HepG2 (cell line): ENCODE measurements around the gene IFNA2. TPM values are rescaled to one million over a fixed set of nuclear protein-coding genes. Genes with fewer than 3 reads are reported as not detected.

ENCODE experiments used
- ATAC-seq: fragments of 200-7000 bp; cut with Tn5 transposase; 3 replicates; pipeline ENCODE4 v1.9.1; 2020; ENCODE audit warnings: mild to moderate bottlenecking, moderate library complexity
- BruUV-seq: library from RNA; stranded (reverse); fragments of 400-500 nt; replicated peaks from 2 replicates; lab custom pipeline; 2021; lab: Mats Ljungman, UMichigan
- CTCF ChIA-PET: fragments of 300-600 bp; formaldehyde crosslinking; extraction: SDS; loops from one replicate; lab custom pipeline; 2021; ENCODE audit warnings: low total read pairs, inconsistent platforms, low intra/inter-chr PET ratio; lab: Yijun Ruan, JAX
- POLR2A ChIA-PET: fragments of 350-600 bp; sonication (Branson Sonifier 250); formaldehyde crosslinking; loops from one replicate; lab custom pipeline; 2020; ENCODE audit warnings: antibody characterized with exemption, inconsistent platforms; lab: Yijun Ruan, JAX
- DNase-seq: peaks from one replicate; pipeline ENCODE4 v3.0.0-alpha.2; 2015; ENCODE audit warnings: low spot score
- FAIRE-seq: peaks from 3 replicates; lab custom pipeline; 2011; peaks lifted over from hg19 to GRCh38; lab: Jason Lieb, UNC
- H2AFZ ChIP-seq: one replicate; pipeline ENCODE4 v1.6.1; 2011; ENCODE audit warnings: low read length, inconsistent platforms
- H3K27ac ChIP-seq: fragments of 300-600 bp; 3 replicates; pipeline ENCODE4 v1.8.0; 2011; ENCODE audit warnings: mixed run types, mild to moderate bottlenecking, mixed read lengths, low read length, inconsistent platforms; ENCODE audit not compliant: insufficient read depth; ENCODE audit errors: extremely low read length
- H3K27me3 ChIP-seq, 2 experiments: fragments of 200-600 bp in 1 of 2; 2 replicates in 1 of 2; 3 replicates in 1 of 2; pipeline versions ENCODE4 v1.6.0 to v1.8.0; 2011; ENCODE audit warnings: low read length in 2 of 2, mild to moderate bottlenecking in 2 of 2, moderate library complexity in 2 of 2, inconsistent platforms in 1 of 2; ENCODE audit not compliant: insufficient read depth in 2 of 2, control insufficient read depth in 1 of 2
- H3K36me3 ChIP-seq, 2 experiments: fragments of 200-600 bp in 1 of 2; replicated peaks in 1 of 2; 2 replicates in 1 of 2; 3 replicates in 1 of 2; pipeline versions ENCODE4 v1.5.1 to v1.8.0; 2011; ENCODE audit warnings: low read length in 2 of 2, inconsistent platforms in 1 of 2; ENCODE audit not compliant: insufficient read depth in 2 of 2, control insufficient read depth in 1 of 2
- H3K4me1 ChIP-seq: 2 replicates; pipeline ENCODE4 v1.5.1; 2012; ENCODE audit warnings: low read length, inconsistent platforms; ENCODE audit not compliant: insufficient read depth
- H3K4me2 ChIP-seq: 2 replicates; pipeline ENCODE4 v1.6.0; 2011; ENCODE audit warnings: low read depth, low read length, inconsistent platforms
- H3K4me3 ChIP-seq, 3 experiments: fragments of 200-600 bp in 1 of 3; sonication (generic), shearing (Covaris generic) in 1 of 3; replicated peaks in 1 of 3; 2 replicates each; pipeline ENCODE4 v1.5.1; 2011 to 2016; ENCODE audit warnings: low read length in 3 of 3, inconsistent platforms in 2 of 3, low read depth in 2 of 3, mild to moderate bottlenecking in 2 of 3, control low read depth in 1 of 3, mixed read lengths in 1 of 3; ENCODE audit not compliant: insufficient read depth in 1 of 3
- H3K79me2 ChIP-seq: one replicate; pipeline ENCODE4 v1.6.1; 2011; ENCODE audit warnings: low read length, inconsistent platforms; ENCODE audit not compliant: insufficient read depth
- H3K9ac ChIP-seq: 2 replicates; pipeline ENCODE4 v1.6.0; 2011; ENCODE audit warnings: mild to moderate bottlenecking, low read depth, low read length, inconsistent platforms; ENCODE audit not compliant: insufficient read depth
- H3K9me3 ChIP-seq: 2 replicates; pipeline ENCODE4 v1.5.1; 2012; ENCODE audit warnings: mild to moderate bottlenecking, low read length
- H4K20me1 ChIP-seq: 2 replicates; pipeline ENCODE4 v1.6.0; 2011; ENCODE audit warnings: inconsistent platforms, mild to moderate bottlenecking, low read length, moderate library complexity; ENCODE audit not compliant: insufficient read depth
- CEBPZ ChIP-seq: IDR thresholded peaks from 2 replicates; pipeline ENCODE4 v1.6.1; 2012; ENCODE audit warnings: low read length, improper control_type of control experiment
- FOSL1 ChIP-seq: sonication (generic); formaldehyde crosslinking; IDR thresholded peaks from 2 replicates; pipeline ENCODE4 v1.9.0; 2021; ENCODE audit warnings: missing genetic modification reagents, borderline replicate concordance
- FOXJ3 ChIP-seq: sonication (generic); formaldehyde crosslinking; IDR thresholded peaks from 2 replicates; pipeline ENCODE4 v1.4.0; 2020; ENCODE audit warnings: missing genetic modification reagents, mild to moderate bottlenecking, borderline replicate concordance
- HOMEZ ChIP-seq: IDR thresholded peaks from 2 replicates; pipeline ENCODE4 v1.6.1; 2016; ENCODE audit warnings: low read depth
- LBX2 ChIP-seq: sonication (generic); formaldehyde crosslinking; IDR thresholded peaks from 2 replicates; pipeline ENCODE4 v1.5.0; 2020; ENCODE audit warnings: missing genetic modification reagents, mild to moderate bottlenecking, borderline replicate concordance
- RBM22 ChIP-seq: fragments of 200-400 bp; formaldehyde crosslinking; optimal IDR thresholded peaks from 2 replicates; pipeline ENCODE3; 2017; ENCODE audit warnings: mild to moderate bottlenecking, low read length, moderate library complexity
- SUZ12 ChIP-seq: fragments of 150-350 bp; IDR thresholded peaks from 2 replicates; pipeline ENCODE4 v1.6.1; 2014; ENCODE audit warnings: low read depth, low read length
- TGIF2 ChIP-seq: IDR thresholded peaks from 2 replicates; pipeline ENCODE4 v1.6.1; 2016; ENCODE audit warnings: control low read depth, missing compliant biosample characterization
- ZFP36 ChIP-seq: fragments of 150-350 bp; IDR thresholded peaks from 2 replicates; pipeline ENCODE4 v1.6.1; 2018; ENCODE audit warnings: borderline replicate concordance, low read length, low read depth; ENCODE audit not compliant: partially characterized antibody
- ZNF276 ChIP-seq: sonication (generic); formaldehyde crosslinking; IDR thresholded peaks from 2 replicates; pipeline ENCODE4 v1.4.0; 2020; ENCODE audit warnings: mild to moderate bottlenecking, low read depth, missing genetic modification reagents
- ZNF557 ChIP-seq: sonication (generic); formaldehyde crosslinking; IDR thresholded peaks from 2 replicates; pipeline ENCODE4 v1.4.0; 2020; ENCODE audit warnings: missing genetic modification reagents
- ZSCAN25 ChIP-seq: sonication (generic); formaldehyde crosslinking; IDR thresholded peaks from 2 replicates; pipeline ENCODE4 v1.8.0; 2022; ENCODE audit warnings: mild to moderate bottlenecking, missing genetic modification reagents
- WGBS: methylation state at CpG from one replicate; pipeline ENCODE4 v1.1.6; 2017; ENCODE audit warnings: low lambda C conversion rate; 5-methylcytosine and 5-hydroxymethylcytosine counted together
- in situ Hi-C: cut with HindIII; loops from 2 replicates; pipeline ENCODE4 v1.10.0; 2017; ENCODE audit warnings: low pct_unique_long_range_greater_than_20kb; ENCODE audit not compliant: extremely low pct_ligation_motif_present
- intact Hi-C: fragments of 100-400 bp; cut with micrococcal nuclease; formaldehyde crosslinking; loops from one replicate; pipeline ENCODE4 v1.10.0; 2022; ENCODE audit not compliant: unreplicated experiment
- polyA plus RNA-seq, 8 experiments: library from polyadenylated mRNA; depleted of rRNA in 3 of 8; stranded (reverse) in 7 of 8; unstranded in 1 of 8; fragments of >200 nt; fragmentation: Illumina TruSeq in 4 of 8; extraction: Trizol in 4 of 8; gene quantifications; 2 replicates each; pipeline versions ENCODE4 v1.2.1 to v1.2.3, GENCODE V29; 2011 to 2016; ENCODE audit warnings: low read depth in 4 of 8, missing spikeins in 1 of 8, mixed read lengths in 1 of 8; ENCODE audit not compliant: insufficient read depth in 1 of 8
- total RNA-seq, 5 experiments: library from RNA; depleted of rRNA; stranded (reverse); fragments of >200 nt; fragmentation: Illumina TruSeq; extraction: Trizol; gene quantifications; 2 replicates each; pipeline ENCODE4 v1.2.3, GENCODE V29; 2016; ENCODE audit warnings: low read depth in 1 of 5

Gene IFNA2
- total and polyA plus RNA-seq, 2 of the 13 experiments (the other 11 are each of a cell fraction or from before 2014, with no cell fraction given) = not detected

- no peak within 1 kb of the TSS for H3K4me3 ChIP-seq
- ATAC-seq = no peak
- ChIA-PET POLR2A (no interaction called here), CTCF (no interaction called here)
- H3K4me1 ChIP-seq = no peaks in the 10 kb centered on the region
- 0% methylated on average over 1 of the region's 1 CpG for WGBS
- no peak within 1 kb of the TSS for H3K4me2 ChIP-seq
- no peaks in the 10 kb centered on the region for H3K79me2 ChIP-seq
- H2AFZ ChIP-seq = no peak within 1 kb of the TSS
- in situ Hi-C loops = no loop called here
- no peak within 1 kb of the TSS for H3K9ac ChIP-seq
- no TSS peak for BruUV-seq
- intact Hi-C loops = no loop called here
- TF ChIP-seq TGIF2 (CRISPR knock-in tag) (no peak), RBM22 (no peak), ZNF557 (no peak)
- TF ChIP-seq, all 625 proteins: peak for 0
- no peaks in the 10 kb centered on the region for H4K20me1 ChIP-seq
- DNase-seq (no peak), FAIRE-seq (no peak)
- no peaks in the 10 kb centered on the region for H3K9me3 ChIP-seq
- H3K27me3 ChIP-seq = no peaks in the 10 kb centered on the region
- H3K27ac ChIP-seq = no peak within 1 kb of the TSS
- no peaks in the 10 kb centered on the region for H3K36me3 ChIP-seq
These were observed 23.6 kb upstream of the IFNA2 start, which contains the start of gene IFNA8 for GRCh38 chr9:21408817-21409216. Gene IFNA8, plus strand, starts transcription at chr9:21409117. Its CDS starts 60 bp downstream, at chr9:21409177.

- H3K9ac ChIP-seq = no peak overlapping the region
- ATAC-seq = no peak
- no peaks in the 10 kb centered on the region for H3K4me1 ChIP-seq
- ChIA-PET CTCF (no interaction called here), POLR2A (no interaction called here)
- no peaks in the 10 kb centered on the region for H3K79me2 ChIP-seq
- no peak overlapping the region for H3K4me2 ChIP-seq
- no peak overlapping the region for H2AFZ ChIP-seq
- intact Hi-C loops = no loop called here
- FAIRE-seq = no peak
- BruUV-seq = no TSS peak
- no peak overlapping the region for H3K4me3 ChIP-seq
- no peaks in the 10 kb centered on the region for H3K9me3 ChIP-seq
- no peaks in the 10 kb centered on the region for H3K36me3 ChIP-seq
- H3K27me3 ChIP-seq = no peaks in the 10 kb centered on the region
- H4K20me1 ChIP-seq = no peaks in the 10 kb centered on the region
- 0% methylated on average over 3 of the region's 3 CpGs for WGBS
- no peak for DNase-seq
- in situ Hi-C loops = no loop called here
- no peak overlapping the region for H3K27ac ChIP-seq
- TF ChIP-seq LBX2 (CRISPR knock-in tag) (no peak), ZSCAN25 (CRISPR knock-in tag) (no peak), ZNF276 (no peak), FOXJ3 (CRISPR knock-in tag) (no peak), CEBPZ (no peak), ZFP36 (no peak), SUZ12 (no peak), HOMEZ (no peak), FOSL1 (CRISPR knock-in tag) (no peak)
These were observed 18.9 kb upstream of the IFNA2 start for GRCh38 chr9:21404146-21404545.
